Measurements from ENCODE around the gene AUP1. TPM values are rescaled to one million over a fixed set of nuclear protein-coding genes. Genes with fewer than 3 reads are reported as not detected.

The AUP1 gene
- total RNA-seq, 2 donors from 2014 or later, result 64.4 to 67.0 TPM

- DNase-seq (ENCODE audit: low spot score), result no peak
- intact Hi-C loops (cut with DNase I), result loop anchor here in 1 of 2 donors (1.0 kb wide), 1 partner anchor 21 kb away; no protein-coding TSS in a partner anchor
Measured at GRCh38 chr2:74542978-74543377, 13.5 kb upstream of the AUP1 start.

GRCh38 chr2:74540291-74540690 lies 10.8 kb upstream of the AUP1 start:
- intact Hi-C loops (cut with DNase I), result no loop called here
- DNase-seq (ENCODE audit: low spot score), result peak; percentile 94

- DNase-seq (ENCODE audit: low spot score), result no peak
Measured at GRCh38 chr2:74538881-74539339, 9.4 kb upstream of the AUP1 start.

GRCh38 chr2:74537140-74537539 lies 7.6 kb upstream of the AUP1 start:
- intact Hi-C loops (cut with DNase I), result no loop called here
- DNase-seq (ENCODE audit: low spot score), result no peak

More at GRCh38 chr2:74538881-74539339, 9.4 kb upstream of the AUP1 start:
- intact Hi-C loops (cut with DNase I), result no loop called here

GRCh38 chr2:74536166-74536950 lies 6.9 kb upstream of the AUP1 start:
- intact Hi-C loops (cut with DNase I), result no loop called here
- no peak for DNase-seq (ENCODE audit: low spot score)

- no peak for DNase-seq (ENCODE audit: low spot score)
- intact Hi-C loops (cut with DNase I), result no loop called here
Measured at GRCh38 chr2:74535440-74535965, 6.0 kb upstream of the AUP1 start.

- intact Hi-C loops (cut with DNase I), result no loop called here
- DNase-seq (ENCODE audit: low spot score), result no peak
Measured at GRCh38 chr2:74534411-74534810, 4.9 kb upstream of the AUP1 start.

- intact Hi-C loops (cut with DNase I), result no loop called here
- no peak for DNase-seq (ENCODE audit: low spot score)
Measured at GRCh38 chr2:74533464-74533863, 4.0 kb upstream of the AUP1 start.

GRCh38 chr2:74532222-74532621 lies 2.7 kb upstream of the AUP1 start:
- intact Hi-C loops (cut with DNase I), result no loop called here
- DNase-seq (ENCODE audit: low spot score), result no peak

GRCh38 chr2:74531666-74532065 lies 2.2 kb upstream of the AUP1 start:
- intact Hi-C loops (cut with DNase I), result no loop called here
- no peak for DNase-seq (ENCODE audit: low spot score)

GRCh38 chr2:74530239-74531187 lies 1.0 kb upstream of the AUP1 start:
- intact Hi-C loops (cut with DNase I), result no loop called here
- DNase-seq (ENCODE audit: low spot score), result peak; percentile 88

- DNase-seq (ENCODE audit: low spot score), result no peak
- intact Hi-C loops (cut with DNase I), result no loop called here
Measured at GRCh38 chr2:74528600-74529356, 728 bp downstream of the AUP1 start.

- DNase-seq (ENCODE audit: low spot score), result no peak
- intact Hi-C loops (cut with DNase I), result no loop called here
Measured at GRCh38 chr2:74527741-74528140, 1.8 kb downstream of the AUP1 start.

- DNase-seq (ENCODE audit: low spot score), result no peak
- intact Hi-C loops (cut with DNase I), result no loop called here
Measured at GRCh38 chr2:74526649-74527230, 2.8 kb downstream of the AUP1 start.

GRCh38 chr2:74525717-74526648 lies 3.5 kb downstream of the AUP1 start, which contains the start of gene DQX1:
TSS of gene DQX1 (minus strand) at chr2:74526231. CDS start at chr2:74525729, 502 bp downstream.
- intact Hi-C loops (cut with DNase I), result no loop called here
- peak; percentile 38 for DNase-seq (ENCODE audit: low spot score)

GRCh38 chr2:74524955-74525716 lies 4.4 kb downstream of the AUP1 start:
- no peak for DNase-seq (ENCODE audit: low spot score)
- intact Hi-C loops (cut with DNase I), result no loop called here

- intact Hi-C loops (cut with DNase I), result no loop called here
Measured at GRCh38 chr2:74524005-74524404, 5.5 kb downstream of the AUP1 start.

More at GRCh38 chr2:74524005-74524404, 5.5 kb downstream of the AUP1 start:
- no peak for DNase-seq (ENCODE audit: low spot score)

Data from posterior vena cava (tissue), 2 donors.